Measurements from ENCODE around the gene CTH.
"Not testable (repeated sequence)": the region's sequence is repeated elsewhere in the genome, so short reads cannot be mapped to it uniquely, and the experiment has no call there.

Gene CTH

GRCh38 chr1:70459496-70460225, 48.6 kb downstream of the CTH start:
- DNase-seq: no peak

GRCh38 chr1:70460740-70461713, 50.0 kb downstream of the CTH start:
- DNase-seq: not testable (repeated sequence)

DNA sequence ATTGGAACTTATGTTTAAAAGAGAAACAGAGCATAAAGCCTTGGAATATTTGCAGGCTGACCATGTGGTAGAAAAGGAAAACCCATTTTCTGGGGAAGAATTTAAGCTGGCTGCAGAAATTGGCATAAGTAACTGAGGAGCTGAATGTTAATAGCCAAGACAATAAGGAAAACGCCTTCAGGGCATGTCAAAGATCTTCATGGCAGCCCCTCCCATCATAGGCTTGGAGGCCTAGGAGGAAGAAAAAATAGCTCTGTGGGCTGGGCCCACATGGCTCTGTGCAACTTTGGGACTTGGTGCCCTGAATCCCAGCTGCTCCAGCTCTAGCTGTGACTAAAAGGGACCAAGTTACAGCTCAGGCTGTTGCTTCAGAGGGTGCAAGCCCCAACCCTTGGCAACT, 51.5 kb downstream of the CTH start:
- no peak for DNase-seq

GRCh38 chr1:70465911-70466310, 54.8 kb downstream of the CTH start:
- no peak for DNase-seq

DNA sequence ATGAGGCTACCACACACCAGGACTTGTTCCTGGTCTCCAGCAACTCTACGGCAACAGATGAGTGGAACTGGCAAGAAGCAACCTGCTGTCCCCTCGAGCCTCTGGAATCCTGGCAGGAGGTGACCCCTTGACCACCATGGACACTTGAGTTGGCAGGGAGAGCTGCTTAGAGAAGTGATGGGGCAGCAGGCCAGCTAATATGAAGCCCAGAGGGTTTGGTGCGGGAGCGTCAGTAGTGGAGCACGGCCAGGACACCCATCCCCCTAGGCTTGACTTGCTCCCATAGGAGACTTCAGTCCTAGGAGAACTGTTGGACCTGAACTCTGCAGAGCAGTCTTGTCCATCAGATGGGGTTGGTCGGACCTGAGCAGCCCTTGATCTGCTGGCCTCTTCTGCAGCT, 56.5 kb downstream of the CTH start:
- DNase-seq: no peak

DNA sequence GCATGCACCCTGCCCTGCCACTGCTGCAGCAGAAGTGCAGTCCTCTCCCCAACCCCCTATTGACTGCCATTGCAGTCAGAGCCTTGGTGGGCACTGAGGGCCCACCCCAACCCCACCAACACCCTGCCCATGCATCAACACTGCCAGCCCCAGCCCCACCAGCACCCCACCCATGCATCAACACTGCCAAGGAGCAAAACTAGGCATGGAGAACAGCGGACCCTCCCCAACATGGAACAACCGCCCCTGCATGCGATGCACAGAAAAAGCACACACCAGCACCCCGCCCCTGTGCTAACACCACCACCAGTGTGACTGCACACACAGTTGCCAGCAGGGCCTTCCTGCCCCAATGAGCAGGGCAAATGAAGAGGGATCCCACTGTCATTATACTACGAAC, 57.1 kb downstream of the CTH start:
- no peak for DNase-seq

DNA sequence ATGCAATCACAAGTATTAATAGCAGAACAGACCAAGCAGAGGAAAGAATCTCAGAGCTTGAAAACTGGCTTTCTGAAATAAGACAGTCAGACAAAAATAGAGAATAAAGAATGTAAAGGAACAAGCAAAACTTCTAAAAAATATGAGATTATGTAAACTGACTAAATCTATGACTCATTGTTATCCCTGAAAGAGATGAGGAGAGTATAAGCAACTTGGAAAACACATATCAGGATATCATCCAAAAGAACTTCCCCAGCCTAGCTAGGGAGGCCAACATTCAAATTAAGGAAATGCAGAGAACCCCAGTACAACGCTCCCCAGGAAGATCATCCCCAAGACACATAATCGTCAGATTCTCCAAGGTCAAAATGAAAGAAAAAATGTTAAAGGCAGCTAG, 58.1 kb downstream of the CTH start:
- not testable (repeated sequence) for DNase-seq

DNA sequence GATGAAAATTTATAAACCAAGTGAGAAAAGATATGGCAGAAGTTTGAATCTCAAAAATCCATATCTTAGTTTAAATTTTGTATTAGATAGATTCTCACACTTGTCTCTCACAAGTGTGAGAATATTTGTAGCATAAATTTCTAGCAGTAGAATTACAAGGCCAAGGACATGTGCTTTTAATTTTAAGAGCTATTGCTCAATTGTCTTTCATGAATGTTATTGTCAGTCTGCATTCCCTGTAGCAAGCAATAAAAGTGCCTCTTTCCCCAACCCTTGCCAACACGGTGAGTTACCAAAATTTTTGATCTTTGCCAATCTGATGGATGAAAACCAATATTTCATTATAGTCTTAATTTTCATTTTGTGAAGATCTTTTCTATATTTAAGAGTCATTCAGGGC, 64.0 kb downstream of the CTH start:
- no peak for DNase-seq

GRCh38 chr1:70477090-70477489, 66.0 kb downstream of the CTH start:
- DNase-seq: no peak

- DNase-seq: not testable (repeated sequence)
These were observed 66.8 kb downstream of the CTH start for GRCh38 chr1:70477905-70478304.

DNA sequence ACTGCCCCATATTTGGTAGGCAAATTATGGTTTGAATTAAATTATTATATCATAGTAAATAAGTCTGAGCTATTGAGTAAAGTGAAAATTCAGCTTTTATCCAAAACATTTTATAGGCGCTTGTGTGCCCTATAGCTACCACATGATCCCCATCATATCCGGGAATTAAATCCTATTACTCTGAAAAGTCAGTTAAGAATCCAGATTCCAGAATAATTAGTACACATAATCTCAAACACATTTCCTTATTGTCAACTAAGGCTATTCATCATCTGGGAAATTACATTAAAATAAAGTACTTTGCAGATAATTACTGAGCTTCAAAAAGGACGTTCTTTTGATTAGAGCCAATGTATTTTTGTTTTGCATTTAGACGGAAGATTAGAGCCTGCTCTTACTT, 72.3 kb downstream of the CTH start:
- no peak for DNase-seq

- DNase-seq: no peak
These were observed 74.6 kb downstream of the CTH start for GRCh38 chr1:70485624-70486023.

DNA sequence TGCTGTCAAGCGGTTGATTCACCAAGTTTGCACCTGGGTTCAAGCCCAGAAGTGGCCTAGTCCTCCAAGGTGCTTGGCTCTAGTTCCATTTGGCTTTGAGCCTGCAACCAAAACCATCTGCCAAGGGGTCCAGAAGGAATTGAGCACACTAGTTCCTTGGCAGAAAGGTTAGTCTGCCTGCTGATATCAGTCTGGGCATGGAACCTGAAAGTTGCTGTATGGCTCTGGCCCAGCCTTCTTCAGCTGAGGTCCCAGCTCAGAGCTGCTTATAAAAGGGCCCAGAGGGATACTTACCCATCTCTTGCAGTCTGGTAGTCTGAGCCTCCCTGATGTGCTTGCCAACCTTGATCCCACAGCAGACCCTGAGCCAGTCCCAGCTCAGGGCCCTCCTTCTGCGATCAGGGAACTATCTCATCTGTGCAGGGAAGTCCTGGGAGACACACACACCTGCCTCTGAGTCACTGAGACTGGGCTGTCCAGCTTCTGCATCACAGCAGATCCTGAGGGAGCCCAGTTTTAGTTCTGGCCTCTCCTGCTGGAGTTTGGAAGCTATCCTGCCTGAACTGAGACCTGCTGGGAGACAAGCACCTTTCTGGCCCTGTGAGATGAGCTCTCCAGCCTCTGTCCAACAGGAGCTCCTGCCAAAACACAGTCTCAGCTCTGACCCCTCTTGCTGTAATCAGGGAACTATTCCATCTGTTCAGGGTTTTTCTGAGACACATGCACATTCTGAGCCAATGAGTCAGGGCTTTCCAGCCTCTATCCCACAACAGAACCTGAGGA, 75.8 kb downstream of the CTH start:
- no peak for DNase-seq

DNA sequence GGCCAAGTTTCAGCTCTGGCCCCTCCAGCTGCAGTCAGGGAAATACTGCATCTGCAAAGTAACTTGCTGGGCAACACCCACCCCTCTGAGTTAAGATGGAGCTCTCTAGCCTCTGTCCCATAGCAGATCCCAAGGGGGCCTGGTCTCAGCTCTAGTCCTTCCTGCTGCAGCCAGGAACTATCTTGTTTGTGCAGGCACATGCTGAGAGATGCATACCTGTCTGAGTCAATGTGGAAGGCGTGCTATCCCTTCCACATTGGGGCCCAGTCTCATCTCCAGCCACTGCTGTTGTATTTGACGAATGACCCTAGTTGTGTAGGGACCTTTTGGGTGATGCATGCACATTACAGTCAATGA, 76.4 kb downstream of the CTH start:
- DNase-seq: no peak

DNA sequence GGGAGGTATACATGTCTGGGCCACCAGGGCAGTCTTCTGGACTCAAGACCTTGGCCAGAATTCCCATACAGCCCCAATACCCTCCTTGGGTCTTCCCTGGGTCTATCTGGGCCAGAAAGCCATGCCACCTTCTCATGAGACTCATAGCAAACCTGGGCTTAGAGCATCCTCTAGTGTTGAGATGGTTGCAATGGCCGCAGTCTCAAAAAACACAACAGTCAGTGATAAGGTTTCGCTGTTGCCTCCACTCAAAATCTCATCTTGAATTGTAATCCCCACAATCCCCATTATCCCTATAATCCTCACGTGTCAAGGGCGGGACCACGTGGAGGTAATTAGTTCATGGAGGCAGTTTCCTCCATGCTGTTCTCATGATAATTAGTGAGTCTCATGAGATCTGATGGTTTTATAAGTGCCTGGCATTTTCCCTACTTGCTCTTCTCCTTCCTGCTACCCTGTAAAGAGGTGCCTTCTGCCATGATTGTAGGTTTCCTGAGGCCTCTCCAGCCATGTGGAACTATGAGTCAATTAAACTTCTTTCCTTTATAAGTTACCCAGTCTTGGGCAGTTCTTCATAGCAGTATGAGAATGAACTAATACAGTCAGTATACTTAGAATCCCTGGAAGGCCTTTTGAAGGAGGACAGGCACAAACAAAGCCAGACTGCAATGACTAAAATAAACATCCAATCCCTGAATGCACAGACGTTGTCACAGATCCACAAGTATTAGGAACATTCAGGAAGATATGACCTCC, 77.0 kb downstream of the CTH start:
- DNase-seq: peak in 2 of 6 experiments; percentile 8 to 13
